Measurements from ENCODE around the gene ATP6AP1. TPM values are rescaled to one million over a fixed set of nuclear protein-coding genes. Genes with fewer than 3 reads are reported as not detected.

The ATP6AP1 gene
- total and polyA plus RNA-seq, 11 donors = 33.8 to 127 (median 84.2) TPM

DNA sequence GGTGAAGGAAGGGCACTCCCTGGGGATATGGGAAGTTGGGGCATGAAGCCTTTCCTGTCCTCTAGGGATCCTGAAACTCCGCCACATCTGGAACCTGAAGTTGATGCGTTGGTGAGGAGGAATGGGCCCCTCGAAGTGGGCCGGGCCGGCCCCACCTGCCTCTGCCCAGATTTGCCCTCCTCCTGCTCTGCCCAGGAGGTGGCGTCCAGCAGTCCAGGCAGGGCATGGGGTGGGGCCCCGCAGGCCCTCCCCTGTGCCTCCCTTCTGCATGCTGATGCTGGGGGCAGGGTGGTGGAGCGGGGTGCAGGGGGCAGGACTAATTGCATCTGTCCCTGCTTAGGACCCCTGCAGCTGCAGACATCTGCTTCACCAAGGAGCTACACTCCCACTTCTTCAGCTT, 15.3 kb upstream of the ATP6AP1 start:
- Histone ChIP-seq H3K27me3 (no peaks in the 10 kb centered on the region), H3K4me3 (no peak overlapping the region), H3K27ac (peak overlapping the region in 9 of 12 donors; percentile 43 to 99 (median 96)), H3K4me1 (peaks cover 0 to 28% (median 8%) of the 10 kb centered on the region in 12 donors), H3K36me3 (peaks cover 0 to 15% (median 5%) of the 10 kb centered on the region in 9 donors), H3K9me3 (no peaks in the 10 kb centered on the region)
- WGBS, 4 donors = 65 to 84% (median 75%) methylated on average over 5 to 7 of the region's 8 CpGs
- DNase-seq (no peak), ATAC-seq (no peak)
- intact Hi-C loops (cut with DNase I) = loop anchor here in 1 of 10 donors (2.0 kb wide), 1 partner anchor 24 kb away; the partner anchor contains the start of gene GDI1
- no peak for TF ChIP-seq POLR2A (IDR thresholded peaks at IDR 0.05)
- TF ChIP-seq, protein P1, sequence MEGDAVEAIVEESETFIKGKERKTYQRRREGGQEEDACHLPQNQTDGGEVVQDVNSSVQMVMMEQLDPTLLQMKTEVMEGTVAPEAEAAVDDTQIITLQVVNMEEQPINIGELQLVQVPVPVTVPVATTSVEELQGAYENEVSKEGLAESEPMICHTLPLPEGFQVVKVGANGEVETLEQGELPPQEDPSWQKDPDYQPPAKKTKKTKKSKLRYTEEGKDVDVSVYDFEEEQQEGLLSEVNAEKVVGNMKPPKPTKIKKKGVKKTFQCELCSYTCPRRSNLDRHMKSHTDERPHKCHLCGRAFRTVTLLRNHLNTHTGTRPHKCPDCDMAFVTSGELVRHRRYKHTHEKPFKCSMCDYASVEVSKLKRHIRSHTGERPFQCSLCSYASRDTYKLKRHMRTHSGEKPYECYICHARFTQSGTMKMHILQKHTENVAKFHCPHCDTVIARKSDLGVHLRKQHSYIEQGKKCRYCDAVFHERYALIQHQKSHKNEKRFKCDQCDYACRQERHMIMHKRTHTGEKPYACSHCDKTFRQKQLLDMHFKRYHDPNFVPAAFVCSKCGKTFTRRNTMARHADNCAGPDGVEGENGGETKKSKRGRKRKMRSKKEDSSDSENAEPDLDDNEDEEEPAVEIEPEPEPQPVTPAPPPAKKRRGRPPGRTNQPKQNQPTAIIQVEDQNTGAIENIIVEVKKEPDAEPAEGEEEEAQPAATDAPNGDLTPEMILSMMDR (IDR thresholded peaks at IDR 0.05) = no peak

DNA sequence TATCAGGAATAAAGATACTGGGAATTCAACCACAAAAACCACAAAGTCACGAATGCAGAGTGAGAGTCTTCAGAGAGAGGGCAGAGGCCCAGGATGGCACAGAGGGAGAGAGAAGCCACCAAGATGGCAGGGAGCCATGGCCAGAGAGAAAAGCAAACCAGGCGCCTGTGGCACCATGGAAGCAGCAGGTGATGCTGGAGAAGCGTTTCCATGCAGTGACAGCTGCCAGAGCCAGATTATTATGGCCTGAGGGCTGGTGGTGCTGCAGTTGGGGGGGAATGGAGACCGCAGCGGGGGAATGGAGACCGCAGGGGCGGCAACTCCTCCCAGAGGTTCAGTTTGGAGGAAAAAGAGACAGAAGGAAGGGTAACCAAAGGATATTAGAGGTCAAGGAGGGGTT, 11.3 kb upstream of the ATP6AP1 start:
- Histone ChIP-seq H3K9me3 (no peaks in the 10 kb centered on the region), H3K27ac (no peak overlapping the region), H3K27me3 (no peaks in the 10 kb centered on the region), H3K36me3 (peaks cover 0 to 15% (median 5%) of the 10 kb centered on the region in 9 donors), H3K4me3 (no peak overlapping the region), H3K4me1 (peaks cover 0 to 22% (median 6%) of the 10 kb centered on the region in 12 donors)
- intact Hi-C loops (cut with DNase I) = no loop called here
- no peak for ATAC-seq
- no peak for DNase-seq
- WGBS, 4 donors = 68 to 90% (median 77%) methylated on average over 7 of the region's 7 CpGs
- TF ChIP-seq, protein P1 (IDR thresholded peaks at IDR 0.05) = no peak
- no peak for TF ChIP-seq POLR2A (IDR thresholded peaks at IDR 0.05)

DNA sequence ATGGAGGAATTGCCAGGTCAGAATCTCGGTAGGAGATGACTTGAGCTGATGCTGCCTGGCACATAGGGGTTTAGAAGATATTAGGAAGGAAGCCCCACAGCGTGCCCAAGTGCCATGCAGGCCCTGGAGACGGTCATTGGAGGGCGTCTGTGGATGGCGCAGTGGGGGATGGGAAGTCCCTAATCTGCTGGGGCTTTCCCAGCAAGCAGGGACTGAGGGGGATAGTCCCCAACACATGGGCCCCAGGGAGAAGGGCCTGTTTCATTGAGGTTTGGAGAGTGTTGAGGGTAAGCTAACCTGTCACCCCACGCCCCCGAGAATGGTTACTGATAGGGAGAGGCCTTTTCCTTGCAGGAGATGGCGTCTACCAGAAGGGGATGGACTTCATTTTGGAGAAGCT, 9.3 kb upstream of the ATP6AP1 start:
- Histone ChIP-seq H3K4me3 (no peak overlapping the region), H3K27me3 (no peaks in the 10 kb centered on the region), H3K9me3 (no peaks in the 10 kb centered on the region), H3K4me1 (peaks cover 0 to 10% (median 0%) of the 10 kb centered on the region in 12 donors), H3K27ac (peak overlapping the region in 9 of 12 donors; percentile 57 to 88 (median 76)), H3K36me3 (peaks cover 0 to 7% (median 0%) of the 10 kb centered on the region in 9 donors)
- TF ChIP-seq, protein P1 (IDR thresholded peaks at IDR 0.05) = no peak
- no peak for TF ChIP-seq POLR2A (IDR thresholded peaks at IDR 0.05)
- intact Hi-C loops (cut with DNase I) = no loop called here
- DNase-seq (no peak), ATAC-seq (no peak)
- 78 to 94% (median 82%) methylated on average over 8 of the region's 8 CpGs for WGBS, 4 donors

DNA sequence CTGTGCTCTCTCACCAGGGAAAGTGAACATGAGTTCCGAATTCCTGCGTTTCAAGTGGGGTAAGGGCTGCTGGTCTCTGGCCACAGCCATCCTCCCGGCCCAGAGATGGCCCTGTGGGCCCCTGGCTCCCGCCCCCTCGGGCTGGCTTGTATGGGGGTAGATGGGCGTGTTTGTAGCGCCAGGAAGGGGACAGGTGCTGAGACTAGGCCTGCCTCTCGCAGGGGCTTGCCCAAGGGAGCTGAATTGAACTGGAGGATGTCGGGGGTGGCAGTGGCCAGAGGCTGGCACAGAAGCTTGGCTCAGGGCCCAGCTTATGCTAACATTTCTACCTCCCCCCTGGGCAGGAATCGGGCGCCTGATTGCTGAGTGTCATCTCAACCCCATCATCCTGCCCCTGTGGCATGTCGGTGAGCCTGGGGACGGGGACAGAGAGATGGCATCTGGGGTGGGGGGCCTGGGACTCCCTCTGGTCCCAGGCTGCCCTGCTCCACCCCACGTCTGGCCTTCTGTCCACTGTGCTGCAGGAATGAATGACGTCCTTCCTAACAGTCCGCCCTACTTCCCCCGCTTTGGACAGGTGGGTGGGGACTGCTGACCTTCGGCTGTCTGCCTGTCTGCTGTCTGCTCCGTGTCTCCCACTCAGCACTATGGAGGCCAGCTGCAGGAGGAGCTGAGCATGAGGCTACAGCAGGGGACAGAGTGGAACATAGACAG, 8.6 kb upstream of the ATP6AP1 start:
- no peaks in the 10 kb centered on the region for H3K27me3 ChIP-seq
- peaks cover 0 to 10% (median 0%) of the 10 kb centered on the region in 12 donors for H3K4me1 ChIP-seq
- peak in 1 of 2 donors; percentile 31 for TF ChIP-seq POLR2A (IDR thresholded peaks at IDR 0.05)
- TF ChIP-seq, protein P1 (IDR thresholded peaks at IDR 0.05) = no peak
- no peaks in the 10 kb centered on the region for H3K9me3 ChIP-seq
- WGBS, 4 donors = 41 to 61% (median 48%) methylated on average over 11 to 19 of the region's 19 CpGs
- peak overlapping the region; percentile 37 to 88 (median 70) for H3K27ac ChIP-seq
- intact Hi-C loops (cut with DNase I) = no loop called here
- ATAC-seq = peak; percentile 93 to 96 (median 94)
- peak in 4 of 5 donors; percentile 48 to 79 (median 66) for DNase-seq
- H3K36me3 ChIP-seq = peaks cover 0 to 6% (median 0%) of the 10 kb centered on the region in 9 donors
- peak overlapping the region in 8 of 12 donors; percentile 22 to 49 (median 32) for H3K4me3 ChIP-seq

Data from heart left ventricle (tissue), 16 donors.